ENCODE results near the gene SLC12A7.

GRCh38 chr5:1035421-1036405 lies 76.2 kb downstream of the SLC12A7 start:
- TF ChIP-seq, protein P1, sequence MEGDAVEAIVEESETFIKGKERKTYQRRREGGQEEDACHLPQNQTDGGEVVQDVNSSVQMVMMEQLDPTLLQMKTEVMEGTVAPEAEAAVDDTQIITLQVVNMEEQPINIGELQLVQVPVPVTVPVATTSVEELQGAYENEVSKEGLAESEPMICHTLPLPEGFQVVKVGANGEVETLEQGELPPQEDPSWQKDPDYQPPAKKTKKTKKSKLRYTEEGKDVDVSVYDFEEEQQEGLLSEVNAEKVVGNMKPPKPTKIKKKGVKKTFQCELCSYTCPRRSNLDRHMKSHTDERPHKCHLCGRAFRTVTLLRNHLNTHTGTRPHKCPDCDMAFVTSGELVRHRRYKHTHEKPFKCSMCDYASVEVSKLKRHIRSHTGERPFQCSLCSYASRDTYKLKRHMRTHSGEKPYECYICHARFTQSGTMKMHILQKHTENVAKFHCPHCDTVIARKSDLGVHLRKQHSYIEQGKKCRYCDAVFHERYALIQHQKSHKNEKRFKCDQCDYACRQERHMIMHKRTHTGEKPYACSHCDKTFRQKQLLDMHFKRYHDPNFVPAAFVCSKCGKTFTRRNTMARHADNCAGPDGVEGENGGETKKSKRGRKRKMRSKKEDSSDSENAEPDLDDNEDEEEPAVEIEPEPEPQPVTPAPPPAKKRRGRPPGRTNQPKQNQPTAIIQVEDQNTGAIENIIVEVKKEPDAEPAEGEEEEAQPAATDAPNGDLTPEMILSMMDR (conservative IDR thresholded peaks at IDR 0.05; ENCODE audit: low read depth, low read length), result no peak
- no peak for TF ChIP-seq EZH2 (IDR thresholded peaks at IDR 0.05; ENCODE audit: low read length, unreplicated experiment)
- TF ChIP-seq EZH2phosphoT487 (IDR thresholded peaks at IDR 0.05; ENCODE audit: borderline replicate concordance, low read length), result no peak

Data from PC-3 (cell line).